ENCODE measurements around the gene SMIM35.

GRCh38 chr11:118017111-118017510, 69.7 kb downstream of the SMIM35 start:
- TF ChIP-seq, protein P1, sequence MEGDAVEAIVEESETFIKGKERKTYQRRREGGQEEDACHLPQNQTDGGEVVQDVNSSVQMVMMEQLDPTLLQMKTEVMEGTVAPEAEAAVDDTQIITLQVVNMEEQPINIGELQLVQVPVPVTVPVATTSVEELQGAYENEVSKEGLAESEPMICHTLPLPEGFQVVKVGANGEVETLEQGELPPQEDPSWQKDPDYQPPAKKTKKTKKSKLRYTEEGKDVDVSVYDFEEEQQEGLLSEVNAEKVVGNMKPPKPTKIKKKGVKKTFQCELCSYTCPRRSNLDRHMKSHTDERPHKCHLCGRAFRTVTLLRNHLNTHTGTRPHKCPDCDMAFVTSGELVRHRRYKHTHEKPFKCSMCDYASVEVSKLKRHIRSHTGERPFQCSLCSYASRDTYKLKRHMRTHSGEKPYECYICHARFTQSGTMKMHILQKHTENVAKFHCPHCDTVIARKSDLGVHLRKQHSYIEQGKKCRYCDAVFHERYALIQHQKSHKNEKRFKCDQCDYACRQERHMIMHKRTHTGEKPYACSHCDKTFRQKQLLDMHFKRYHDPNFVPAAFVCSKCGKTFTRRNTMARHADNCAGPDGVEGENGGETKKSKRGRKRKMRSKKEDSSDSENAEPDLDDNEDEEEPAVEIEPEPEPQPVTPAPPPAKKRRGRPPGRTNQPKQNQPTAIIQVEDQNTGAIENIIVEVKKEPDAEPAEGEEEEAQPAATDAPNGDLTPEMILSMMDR (IDR thresholded peaks at IDR 0.05): no peak
- no peak for TF ChIP-seq POLR2A (IDR thresholded peaks at IDR 0.05)
